ENCODE measurements around the gene IL6ST. TPM values are rescaled to one million over a fixed set of nuclear protein-coding genes. Genes with fewer than 3 reads are reported as not detected.
"Not testable (repeated sequence)": the region's sequence is repeated elsewhere in the genome, so short reads cannot be mapped to it uniquely, and the experiment has no call there.

The IL6ST gene
- total and polyA plus RNA-seq, 2 experiments from 2014 or later: 219 to 503 TPM

GRCh38 chr5:55988979-55989638, 5.7 kb downstream of the IL6ST start:
- Histone ChIP-seq H3K36me3 (replicated peaks; ENCODE audit: insufficient read depth, low read depth) (no peaks in the 10 kb centered on the region), H4K20me1 (ENCODE audit: insufficient read depth, poor library complexity, severe bottlenecking) (peaks cover 87% of the 10 kb centered on the region), H3K4me1 (ENCODE audit: insufficient read depth) (peaks cover 13% of the 10 kb centered on the region), H3K27me3 (no peaks in the 10 kb centered on the region), H3K9me3 (ENCODE audit: low read depth) (no peaks in the 10 kb centered on the region), H3K27ac (peak overlapping the region; percentile 2), H3K4me3 (no peak overlapping the region), H3K4me2 (peak overlapping the region; percentile 73), H2AFZ (no peak overlapping the region), H3K9me2 (replicated peaks; ENCODE audit: insufficient read depth) (no peaks in the 10 kb centered on the region), H3K79me2 (peaks cover 100% of the 10 kb centered on the region)
- no peak for TF ChIP-seq CTCF (IDR thresholded peaks at IDR 0.05; ENCODE audit: poor library complexity)
- no peak for DNase-seq (ENCODE audit: low spot score)
- WGBS (ENCODE audit: low lambda C conversion rate, missing lambda C conversion rate): 58% methylated on average over 4 of the region's 4 CpGs

- H3K27ac ChIP-seq; H3K27me3 ChIP-seq; H3K4me3 ChIP-seq; DNase-seq (ENCODE audit: low spot score); H3K36me3 ChIP-seq (replicated peaks; ENCODE audit: insufficient read depth, low read depth); H3K9me2 ChIP-seq (replicated peaks; ENCODE audit: insufficient read depth); H3K9me3 ChIP-seq (ENCODE audit: low read depth); H2AFZ ChIP-seq: not testable (repeated sequence)
- H4K20me1 ChIP-seq (ENCODE audit: insufficient read depth, poor library complexity, severe bottlenecking): peaks cover 92% of the 10 kb centered on the region
- H3K4me2 ChIP-seq: peak overlapping the region; percentile 73
- 95% methylated on average over 10 of the region's 10 CpGs for WGBS (ENCODE audit: low lambda C conversion rate, missing lambda C conversion rate)
- peaks cover 19% of the 10 kb centered on the region for H3K4me1 ChIP-seq (ENCODE audit: insufficient read depth)
- H3K79me2 ChIP-seq: peaks cover 100% of the 10 kb centered on the region
Measured at GRCh38 chr5:55988428-55988827, 6.3 kb downstream of the IL6ST start.

- H3K9me2 ChIP-seq (replicated peaks; ENCODE audit: insufficient read depth): no peaks in the 10 kb centered on the region
- H3K4me2 ChIP-seq: peak overlapping the region; percentile 73
- no peaks in the 10 kb centered on the region for H3K9me3 ChIP-seq (ENCODE audit: low read depth)
- H3K27me3 ChIP-seq: no peaks in the 10 kb centered on the region
- no peak for TF ChIP-seq EZH2phosphoT487 (IDR thresholded peaks at IDR 0.05; ENCODE audit: low read depth, severe bottlenecking, unreplicated experiment)
- TF ChIP-seq CTCF (IDR thresholded peaks at IDR 0.05; ENCODE audit: poor library complexity): no peak
- no peak for TF ChIP-seq EZH2 (IDR thresholded peaks at IDR 0.05; ENCODE audit: borderline replicate concordance)
- H3K4me1 ChIP-seq (ENCODE audit: insufficient read depth): peaks cover 21% of the 10 kb centered on the region
- no peak overlapping the region for H3K4me3 ChIP-seq
- no peak overlapping the region for H3K27ac ChIP-seq
- 86% methylated on average over 4 of the region's 4 CpGs for WGBS (ENCODE audit: low lambda C conversion rate, missing lambda C conversion rate)
- no peak overlapping the region for H2AFZ ChIP-seq
- H4K20me1 ChIP-seq (ENCODE audit: insufficient read depth, poor library complexity, severe bottlenecking): peaks cover 93% of the 10 kb centered on the region
- no peaks in the 10 kb centered on the region for H3K36me3 ChIP-seq (replicated peaks; ENCODE audit: insufficient read depth, low read depth)
- DNase-seq (ENCODE audit: low spot score): no peak
- H3K79me2 ChIP-seq: peaks cover 99% of the 10 kb centered on the region
Measured at GRCh38 chr5:55986931-55987330, 7.8 kb downstream of the IL6ST start.

GRCh38 chr5:55985181-55985580, 9.6 kb downstream of the IL6ST start:
- H2AFZ ChIP-seq: no peak overlapping the region
- peaks cover 21% of the 10 kb centered on the region for H3K4me1 ChIP-seq (ENCODE audit: insufficient read depth)
- peaks cover 92% of the 10 kb centered on the region for H4K20me1 ChIP-seq (ENCODE audit: insufficient read depth, poor library complexity, severe bottlenecking)
- H3K9me3 ChIP-seq (ENCODE audit: low read depth): no peaks in the 10 kb centered on the region
- H3K36me3 ChIP-seq (replicated peaks; ENCODE audit: insufficient read depth, low read depth): no peaks in the 10 kb centered on the region
- H3K27ac ChIP-seq: no peak overlapping the region
- WGBS (ENCODE audit: low lambda C conversion rate, missing lambda C conversion rate): 83% methylated on average over 6 of the region's 6 CpGs
- H3K27me3 ChIP-seq: no peaks in the 10 kb centered on the region
- TF ChIP-seq EZH2phosphoT487 (IDR thresholded peaks at IDR 0.05; ENCODE audit: low read depth, severe bottlenecking, unreplicated experiment) (no peak), CTCF (IDR thresholded peaks at IDR 0.05; ENCODE audit: poor library complexity) (no peak), EZH2 (IDR thresholded peaks at IDR 0.05; ENCODE audit: borderline replicate concordance) (no peak)
- no peak overlapping the region for H3K4me3 ChIP-seq
- H3K4me2 ChIP-seq: peak overlapping the region; percentile 23
- no peaks in the 10 kb centered on the region for H3K9me2 ChIP-seq (replicated peaks; ENCODE audit: insufficient read depth)
- peaks cover 99% of the 10 kb centered on the region for H3K79me2 ChIP-seq
- no peak for DNase-seq (ENCODE audit: low spot score)
